GM21381 (cell line): ENCODE data around the gene LMNTD2.
A peak's percentile ranks its signal among the peaks of the same experiment; 100 is the strongest.

Source experiments
- ATAC-seq: cut with Tn5 transposase; IDR thresholded peaks from one replicate; pipeline ENCODE4 v1.9.1; 2021; ENCODE audit warnings: mild to moderate bottlenecking, moderate library complexity; ENCODE audit not compliant: unreplicated experiment

Gene LMNTD2

DNA sequence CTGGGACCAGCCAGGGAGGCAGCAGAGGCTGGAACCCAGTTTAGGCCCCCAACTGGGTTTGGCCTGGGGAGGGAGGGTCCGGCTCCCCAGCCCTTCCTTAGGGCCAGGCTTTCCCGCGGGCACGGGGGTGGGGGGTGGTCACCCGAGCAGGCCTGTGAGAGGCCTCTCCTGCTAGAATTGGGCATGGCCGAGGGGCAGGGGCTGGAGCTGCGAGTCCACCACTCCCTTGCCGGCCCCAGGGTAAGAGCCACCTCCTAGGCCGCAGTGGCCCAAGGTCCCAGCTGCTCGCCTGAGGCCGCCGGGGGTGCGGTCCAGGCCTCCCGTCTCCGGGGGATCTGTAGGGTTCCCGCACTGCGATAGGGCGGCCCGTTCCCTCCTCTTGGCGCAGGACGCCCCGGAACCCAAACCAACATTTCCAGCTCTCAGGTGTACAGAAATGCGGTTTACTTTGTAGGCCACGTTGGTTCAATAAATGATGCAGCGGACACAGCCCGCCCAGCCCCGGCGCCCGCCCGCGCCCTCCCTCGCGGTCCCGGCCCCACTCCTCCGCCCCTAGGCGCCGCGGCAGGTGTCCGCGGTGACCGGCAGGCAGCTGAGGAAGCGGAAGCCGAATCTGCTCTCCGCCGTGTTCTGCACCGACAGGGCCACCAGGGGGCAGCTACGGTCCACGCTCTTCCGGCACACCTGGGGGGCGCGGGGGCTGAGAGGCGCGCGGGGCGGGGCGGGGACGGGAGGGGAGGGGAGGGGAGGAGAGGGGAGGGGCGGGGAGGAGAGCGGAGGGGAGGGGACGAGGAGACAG is 5.9 kb downstream of the LMNTD2 start:
- peak; percentile 56 for ATAC-seq

DNA sequence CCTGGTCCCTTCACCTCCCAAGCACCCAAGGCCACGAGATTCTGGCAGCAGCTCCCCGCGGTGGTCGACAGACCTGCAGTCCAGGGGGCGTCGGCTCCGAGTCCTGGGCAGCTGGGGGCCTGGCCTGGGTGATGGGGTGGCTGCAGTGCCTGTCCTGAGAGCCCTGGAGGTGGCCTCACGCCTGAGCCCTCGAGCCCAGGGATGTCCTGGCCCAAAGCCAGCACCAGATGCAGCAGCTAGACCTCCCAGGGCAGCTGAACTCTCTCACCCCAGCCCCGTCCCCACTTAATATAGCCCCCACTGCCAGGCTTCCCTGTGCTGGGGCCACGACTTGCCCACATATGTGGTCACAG is 6.6 kb downstream of the LMNTD2 start:
- ATAC-seq = no peak

DNA sequence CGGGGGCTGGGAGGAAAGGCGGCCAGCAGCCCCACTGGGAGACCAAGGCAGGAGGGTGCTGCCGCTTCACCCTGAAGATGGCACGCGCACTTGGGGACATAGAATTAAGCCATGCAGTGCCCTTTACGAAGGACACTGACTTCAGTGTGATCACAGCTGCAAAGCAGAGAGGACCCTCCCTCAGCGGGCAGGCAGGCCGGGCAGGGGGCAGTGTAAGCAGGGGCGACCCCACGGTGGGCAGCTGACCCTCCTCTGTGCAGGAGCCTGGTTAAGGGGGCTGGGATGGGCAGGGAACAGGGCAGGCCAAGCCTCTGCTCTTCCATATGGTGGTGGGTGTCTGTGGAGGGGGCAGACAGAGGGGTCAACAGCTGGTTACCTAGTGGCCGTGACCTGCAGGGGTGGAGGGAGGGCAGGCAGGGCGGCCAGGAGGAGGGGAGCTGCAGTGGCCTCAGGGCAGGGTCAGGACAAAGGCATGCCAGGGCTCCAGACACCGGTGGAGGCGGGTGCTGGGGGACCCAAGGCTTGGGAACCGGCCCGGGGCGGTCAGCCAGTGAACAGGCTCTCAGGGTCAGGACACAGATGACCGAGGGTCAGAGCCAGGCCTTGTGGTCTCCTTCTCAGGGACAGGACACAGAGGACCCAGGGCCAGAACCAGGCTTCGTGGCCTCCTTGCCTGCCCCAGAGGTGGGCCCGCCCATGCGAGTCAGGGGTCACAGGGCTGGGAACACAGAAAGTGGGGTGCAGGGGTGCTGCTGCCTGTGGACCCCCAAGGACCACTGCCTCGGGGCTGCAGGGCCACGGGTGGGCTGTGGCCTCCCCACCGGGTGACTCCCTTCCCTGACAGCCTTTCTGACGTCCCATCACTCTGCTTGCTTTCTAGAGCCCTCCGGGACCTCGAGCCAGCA is 7.2 kb downstream of the LMNTD2 start:
- no peak for ATAC-seq

- no peak for ATAC-seq
These were observed 8.9 kb downstream of the LMNTD2 start for GRCh38 chr11:551596-551995.

DNA sequence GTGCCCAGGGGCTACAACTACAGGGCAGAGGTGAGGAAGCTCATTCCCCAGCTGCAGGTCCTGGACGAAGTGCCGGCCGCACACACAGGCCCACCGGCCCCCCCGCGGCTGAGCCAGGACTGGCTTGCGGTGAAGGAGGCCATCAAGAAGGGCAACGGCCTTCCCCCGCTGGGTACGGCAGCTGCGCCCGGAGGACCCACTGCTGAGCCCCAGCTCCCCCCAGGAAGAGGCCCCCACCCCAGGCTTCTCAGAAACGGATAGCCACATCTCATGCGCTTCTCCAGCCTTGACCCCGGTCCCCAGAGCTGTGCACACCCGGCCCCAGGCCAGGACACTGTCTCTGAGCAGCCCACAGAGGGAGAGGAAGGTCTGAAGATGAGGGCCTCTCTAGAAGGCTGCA is 9.4 kb downstream of the LMNTD2 start:
- ATAC-seq = no peak

DNA sequence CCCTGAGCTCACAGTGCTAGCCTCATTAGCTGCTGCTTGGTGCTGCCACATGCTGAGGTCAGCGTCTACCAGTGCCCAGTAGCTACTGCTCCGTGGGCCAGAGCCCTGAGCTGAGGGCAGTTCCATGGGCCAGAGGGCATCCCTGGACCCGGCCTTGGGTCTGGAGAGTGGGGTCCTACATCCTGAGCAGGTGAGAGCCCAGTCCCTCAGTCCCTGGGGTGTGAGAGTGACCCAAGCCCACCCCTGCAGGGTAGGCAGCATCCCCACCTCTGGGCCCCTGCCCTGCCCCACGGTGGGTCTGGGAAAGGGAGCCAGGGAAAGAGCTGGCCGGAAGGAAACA is 9.8 kb downstream of the LMNTD2 start:
- no peak for ATAC-seq

DNA sequence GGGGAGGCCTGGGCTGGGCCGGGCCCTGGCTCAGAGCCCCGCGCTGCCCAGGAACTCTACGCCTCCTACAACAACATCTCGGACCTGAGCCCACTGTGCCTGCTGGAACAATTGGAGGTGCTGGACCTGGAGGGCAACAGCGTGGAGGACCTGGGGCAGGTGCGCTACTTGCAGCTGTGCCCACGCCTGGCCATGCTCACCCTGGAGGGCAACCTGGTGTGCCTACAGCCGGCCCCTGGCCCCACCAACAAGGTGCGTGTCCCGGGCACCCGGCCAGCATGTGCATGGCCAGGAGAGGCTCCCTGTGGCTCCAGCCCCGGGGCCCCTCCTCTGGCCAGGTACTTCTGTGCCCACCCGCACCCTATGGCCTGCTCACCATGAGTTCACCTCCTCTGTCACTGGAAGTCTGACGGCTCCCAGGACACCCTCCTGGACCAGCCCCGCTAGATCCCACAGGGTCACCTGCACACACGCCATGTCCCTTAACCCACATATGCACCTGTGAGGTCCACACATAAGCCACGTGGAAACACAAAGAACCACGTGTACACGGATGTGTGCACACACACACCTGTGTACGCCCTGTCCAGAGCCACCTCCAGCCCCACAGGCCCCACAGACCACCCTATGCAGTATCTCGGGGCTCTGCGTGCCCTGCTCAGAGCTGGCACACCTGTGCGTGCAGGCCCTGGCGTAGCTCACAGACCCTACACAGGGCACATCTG is 10.4 kb downstream of the LMNTD2 start:
- no peak for ATAC-seq

- ATAC-seq = no peak
These were observed 11.6 kb downstream of the LMNTD2 start for GRCh38 chr11:548700-549603.

GRCh38 chr11:545171-545570 is 15.4 kb downstream of the LMNTD2 start:
- ATAC-seq = no peak

- no peak for ATAC-seq
These were observed 15.7 kb downstream of the LMNTD2 start for GRCh38 chr11:544817-545166.

- no peak for ATAC-seq
These were observed 19.1 kb downstream of the LMNTD2 start for GRCh38 chr11:541433-541885.

- ATAC-seq = no peak
These were observed 19.7 kb downstream of the LMNTD2 start for GRCh38 chr11:540583-541432.

DNA sequence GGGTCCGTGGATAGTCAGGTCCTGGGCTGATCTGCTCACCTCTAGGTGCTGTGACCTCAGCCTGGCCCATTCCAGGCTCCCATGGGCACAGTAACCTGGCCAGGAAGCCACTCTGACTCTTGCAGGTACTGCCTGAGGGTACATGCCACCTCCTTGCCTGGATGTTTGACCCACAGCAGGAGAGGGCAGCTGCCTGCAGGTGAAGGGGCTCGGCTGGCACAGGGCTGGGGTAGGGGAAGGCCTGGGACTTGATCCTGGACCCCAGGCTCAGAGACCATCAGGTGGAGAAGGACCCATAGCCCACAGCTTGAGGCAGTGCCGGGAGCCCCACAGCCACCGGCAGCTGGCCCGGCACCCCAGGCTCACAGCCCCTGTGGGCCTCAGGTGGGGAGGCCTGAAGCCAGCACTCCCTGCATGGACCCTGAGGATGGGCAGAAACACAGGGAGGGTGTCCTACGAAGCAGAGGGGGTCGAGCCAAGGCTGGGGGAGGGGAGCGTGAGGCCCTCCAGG is 20.5 kb downstream of the LMNTD2 start:
- ATAC-seq = no peak

- ATAC-seq = no peak
These were observed 22.0 kb downstream of the LMNTD2 start for GRCh38 chr11:538431-539051.

DNA sequence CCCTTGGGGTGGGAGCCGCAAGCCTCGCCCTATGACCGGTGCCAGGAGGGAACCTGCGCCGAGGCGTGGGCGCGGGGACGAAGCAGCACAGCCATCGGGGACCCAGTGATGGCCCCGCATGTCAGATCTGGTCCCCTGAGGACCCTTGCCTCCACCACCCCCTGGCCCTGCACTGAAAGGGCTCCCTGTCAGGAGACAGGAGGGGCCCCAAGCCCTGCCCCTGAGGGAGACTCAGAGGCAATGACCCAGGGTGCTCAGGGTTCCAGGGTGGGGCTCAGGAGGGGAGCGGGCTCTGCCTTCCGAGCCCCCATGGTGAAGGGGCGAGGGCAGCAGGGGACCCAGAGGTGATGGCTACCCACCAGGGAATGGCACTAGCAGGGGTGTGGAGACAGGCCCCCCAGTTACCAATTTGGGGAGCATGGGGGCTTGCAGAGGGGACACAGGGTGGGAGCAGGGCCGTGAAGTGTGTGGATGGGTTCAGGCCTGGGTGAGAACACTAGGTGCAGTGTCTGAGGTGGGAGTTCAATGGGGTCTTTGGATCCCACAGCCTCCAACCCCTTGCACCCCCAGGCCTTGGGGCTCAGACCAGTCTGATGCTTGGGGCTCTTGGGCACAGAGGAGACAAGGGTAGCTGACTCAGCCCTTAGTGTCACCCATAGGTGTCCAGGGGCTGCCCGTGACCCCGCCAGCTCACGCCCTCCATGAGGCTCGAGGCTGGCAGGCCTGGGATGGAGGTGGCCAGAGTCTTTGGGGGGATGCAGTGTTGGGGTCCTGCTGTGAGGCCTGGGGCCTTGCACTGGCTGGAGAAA is 22.7 kb downstream of the LMNTD2 start:
- ATAC-seq = no peak

GRCh38 chr11:536841-537621 is 23.5 kb downstream of the LMNTD2 start, which contains the start of gene LRRC56:
LRRC56 (plus strand) TSS chr11:537527; CDS start chr11:540685, 3,158 bp downstream.
- ATAC-seq = peak; percentile 47
